SK-N-MC (cell line): ENCODE data around the gene NUMB.
"Not testable (repeated sequence)": the region's sequence is repeated elsewhere in the genome, so short reads cannot be mapped to it uniquely, and the experiment has no call there.

Experiments
- DNase-seq: peaks from one replicate; pipeline ENCODE4 v3.0.0-alpha.2; 2011; ENCODE audit warnings: low read depth, low spot score
- H3K27ac ChIP-seq: fragments of 200-600 bp; sonication (generic); 2 replicates; pipeline ENCODE4 v1.5.1; 2016; ENCODE audit warnings: mixed run types
- H3K36me3 ChIP-seq: fragments of 200-600 bp; sonication (generic); 2 replicates; pipeline ENCODE4 v1.6.1; 2017; ENCODE audit warnings: antibody characterized with exemption, low read length, mixed read lengths; ENCODE audit not compliant: insufficient read depth
- H3K4me3 ChIP-seq: fragments of 200-600 bp; sonication (generic); 2 replicates; pipeline ENCODE4 v1.5.1; 2016
- H3K9ac ChIP-seq: fragments of 200-600 bp; sonication (generic); 2 replicates; pipeline ENCODE4 v1.8.0; 2017; ENCODE audit warnings: mixed run types, mixed read lengths; ENCODE audit not compliant: insufficient read length
- H3K9me3 ChIP-seq: fragments of 200-600 bp; sonication (generic); 2 replicates; pipeline ENCODE4 v1.6.1; 2017; ENCODE audit warnings: low read depth, mild to moderate bottlenecking, antibody characterized with exemption, low read length, moderate library complexity, mixed read lengths
- EZH2 ChIP-seq: fragments of 200-600 bp; sonication (generic); IDR thresholded peaks from one replicate; pipeline ENCODE4 v1.6.1; 2017; ENCODE audit warnings: antibody characterized with exemption
- FOXP2 ChIP-seq: optimal IDR thresholded peaks from 2 replicates; pipeline ENCODE3; 2011; ENCODE audit warnings: mild to moderate bottlenecking, moderate library complexity; ENCODE audit not compliant: insufficient read depth; ENCODE audit errors: extremely low read length, control extremely low read depth
- POLR2AphosphoS5 ChIP-seq: IDR thresholded peaks from 2 replicates; pipeline ENCODE4 v1.6.1; 2012; ENCODE audit warnings: mild to moderate bottlenecking, low read depth, low read length, borderline replicate concordance

NUMB gene

GRCh38 chr14:73372529-73372928, 85.8 kb downstream of the NUMB start:
- Histone ChIP-seq H3K9ac (no peak overlapping the region), H3K9me3 (no peaks in the 10 kb centered on the region), H3K4me3 (no peak overlapping the region), H3K36me3 (no peaks in the 10 kb centered on the region), H3K27ac (no peak overlapping the region)
- TF ChIP-seq EZH2: no peak
- TF ChIP-seq FOXP2: no peak
- TF ChIP-seq POLR2AphosphoS5: no peak
- no peak for DNase-seq

GRCh38 chr14:73370561-73370960, 87.8 kb downstream of the NUMB start:
- Histone ChIP-seq H3K27ac (no peak overlapping the region), H3K9me3 (no peaks in the 10 kb centered on the region), H3K4me3 (no peak overlapping the region), H3K36me3 (no peaks in the 10 kb centered on the region), H3K9ac (no peak overlapping the region)
- DNase-seq: no peak
- TF ChIP-seq FOXP2: no peak
- TF ChIP-seq POLR2AphosphoS5: no peak
- TF ChIP-seq EZH2: no peak

- Histone ChIP-seq H3K36me3 (no peaks in the 10 kb centered on the region), H3K27ac (no peak overlapping the region), H3K9ac (no peak overlapping the region), H3K4me3 (no peak overlapping the region), H3K9me3 (no peaks in the 10 kb centered on the region)
- TF ChIP-seq FOXP2: no peak
- TF ChIP-seq EZH2: no peak
- no peak for DNase-seq
Measured at GRCh38 chr14:73369428-73369827, 88.9 kb downstream of the NUMB start.

GRCh38 chr14:73368616-73369015, 89.7 kb downstream of the NUMB start:
- Histone ChIP-seq H3K27ac (no peak overlapping the region), H3K9me3 (no peaks in the 10 kb centered on the region), H3K36me3 (no peaks in the 10 kb centered on the region), H3K9ac (no peak overlapping the region), H3K4me3 (no peak overlapping the region)
- TF ChIP-seq FOXP2 (no peak), EZH2 (no peak), POLR2AphosphoS5 (no peak)
- no peak for DNase-seq

GRCh38 chr14:73365727-73366126, 92.6 kb downstream of the NUMB start:
- no peaks in the 10 kb centered on the region for H3K36me3 ChIP-seq
- H3K4me3 ChIP-seq: no peak overlapping the region
- no peak for TF ChIP-seq EZH2
- no peak for TF ChIP-seq FOXP2
- TF ChIP-seq POLR2AphosphoS5: no peak
- no peak overlapping the region for H3K9ac ChIP-seq
- H3K9me3 ChIP-seq: no peaks in the 10 kb centered on the region
- no peak for DNase-seq
- H3K27ac ChIP-seq: no peak overlapping the region

GRCh38 chr14:73364559-73364958, 93.8 kb downstream of the NUMB start:
- no peak for DNase-seq
- H3K9ac ChIP-seq: no peak overlapping the region
- no peaks in the 10 kb centered on the region for H3K36me3 ChIP-seq

GRCh38 chr14:73359445-73359844, 98.9 kb downstream of the NUMB start:
- Histone ChIP-seq H3K27ac (no peak overlapping the region), H3K4me3 (no peak overlapping the region), H3K36me3 (no peaks in the 10 kb centered on the region), H3K9me3 (no peaks in the 10 kb centered on the region), H3K9ac (no peak overlapping the region)
- no peak for TF ChIP-seq EZH2
- TF ChIP-seq POLR2AphosphoS5: no peak
- TF ChIP-seq FOXP2: no peak
- DNase-seq: no peak

More at GRCh38 chr14:73364559-73364958, 93.8 kb downstream of the NUMB start:
- no peak for TF ChIP-seq POLR2AphosphoS5
- TF ChIP-seq EZH2: no peak
- no peak for TF ChIP-seq FOXP2
- no peaks in the 10 kb centered on the region for H3K9me3 ChIP-seq
- H3K27ac ChIP-seq: no peak overlapping the region
- no peak overlapping the region for H3K4me3 ChIP-seq

GRCh38 chr14:73358187-73358586, 100.2 kb downstream of the NUMB start:
- Histone ChIP-seq H3K36me3 (no peaks in the 10 kb centered on the region), H3K9ac (no peak overlapping the region)
- no peak for DNase-seq

GRCh38 chr14:73349091-73349490, 109.3 kb downstream of the NUMB start:
- not testable (repeated sequence) for DNase-seq, H3K9ac ChIP-seq, H3K4me3 ChIP-seq, H3K9me3 ChIP-seq, H3K36me3 ChIP-seq, H3K27ac ChIP-seq

More at GRCh38 chr14:73358187-73358586, 100.2 kb downstream of the NUMB start:
- Histone ChIP-seq H3K9me3 (no peaks in the 10 kb centered on the region), H3K27ac (no peak overlapping the region), H3K4me3 (no peak overlapping the region)
- TF ChIP-seq FOXP2: no peak
- no peak for TF ChIP-seq POLR2AphosphoS5
- no peak for TF ChIP-seq EZH2
